Neural progenitor cell (in vitro differentiated cells): Measurements from ENCODE around the gene CCT2. TPM values are rescaled to one million over a fixed set of nuclear protein-coding genes. Genes with fewer than 3 reads are reported as not detected.

Experiments
- DNase-seq: peaks from one replicate; pipeline ENCODE4 v3.0.0-alpha.2; 2016; ENCODE audit warnings: low spot score
- H2AFZ ChIP-seq: fragments of 200-600 bp; sonication (generic); replicated peaks from 2 replicates; pipeline ENCODE4 v1.6.1; 2016; ENCODE audit warnings: antibody characterized with exemption
- H3F3A ChIP-seq: fragments of 200-600 bp; sonication (generic); 2 replicates; pipeline ENCODE4 v1.6.1; 2016; ENCODE audit warnings: antibody characterized with exemption, low read depth
- H3K27ac ChIP-seq: fragments of 200-600 bp; sonication (generic); 2 replicates; pipeline ENCODE4 v1.5.1; 2016; ENCODE audit warnings: mild to moderate bottlenecking
- H3K27me3 ChIP-seq: fragments of 200-600 bp; sonication (generic); 2 replicates; pipeline ENCODE4 v1.6.1; 2016; ENCODE audit warnings: mild to moderate bottlenecking, moderate library complexity
- H3K36me3 ChIP-seq: fragments of 200-600 bp; sonication (generic); 2 replicates; pipeline ENCODE4 v1.5.1; 2016
- H3K4me1 ChIP-seq: fragments of 200-600 bp; sonication (generic); 2 replicates; pipeline ENCODE4 v1.6.1; 2016; ENCODE audit warnings: mixed run types
- H3K4me2 ChIP-seq: fragments of 200-600 bp; sonication (generic); 2 replicates; pipeline ENCODE4 v1.6.1; 2016
- H3K4me3 ChIP-seq: fragments of 200-600 bp; sonication (generic); 2 replicates; pipeline ENCODE4 v1.5.1; 2016
- H3K79me2 ChIP-seq: fragments of 200-600 bp; sonication (generic); 2 replicates; pipeline ENCODE4 v1.6.1; 2016; ENCODE audit warnings: low read depth
- H3K9ac ChIP-seq: fragments of 200-600 bp; sonication (generic); 2 replicates; pipeline ENCODE4 v1.6.1; 2016
- H3K9me3 ChIP-seq: fragments of 200-600 bp; sonication (generic); 2 replicates; pipeline ENCODE4 v1.5.1; 2016; ENCODE audit warnings: low read depth
- H4K20me1 ChIP-seq: fragments of 200-600 bp; sonication (generic); 2 replicates; pipeline ENCODE4 v1.6.1; 2016; ENCODE audit warnings: low read depth
- H3K27ac Mint-ChIP-seq: 3 replicates; pipeline ENCODE4 v1.8.0; 2021; ENCODE audit warnings: mixed read lengths
- H3K27me3 Mint-ChIP-seq: 2 replicates; pipeline ENCODE4 v1.8.0; 2022; ENCODE audit warnings: low read depth, mild to moderate bottlenecking, inconsistent platforms, moderate library complexity, mixed read lengths; ENCODE audit not compliant: insufficient read depth
- H3K36me3 Mint-ChIP-seq: 3 replicates; pipeline ENCODE4 v1.8.0; 2021; ENCODE audit warnings: mixed read lengths
- H3K4me1 Mint-ChIP-seq: 3 replicates; pipeline ENCODE4 v1.8.0; 2021; ENCODE audit warnings: mixed read lengths
- H3K4me3 Mint-ChIP-seq: 3 replicates; pipeline ENCODE4 v1.8.0; 2021; ENCODE audit warnings: mild to moderate bottlenecking, moderate library complexity, mixed read lengths
- H3K9me3 Mint-ChIP-seq: 3 replicates; pipeline ENCODE4 v1.8.0; 2020; ENCODE audit warnings: mixed read lengths
- CTCF ChIP-seq: fragments of 200-600 bp; sonication (generic); IDR thresholded peaks from 2 replicates; pipeline ENCODE4 v1.5.1; 2017; ENCODE audit warnings: antibody characterized with exemption, mild to moderate bottlenecking
- EZH2 ChIP-seq: fragments of 200-600 bp; sonication (generic); IDR thresholded peaks from 2 replicates; pipeline ENCODE4 v1.6.1; 2017; ENCODE audit warnings: antibody characterized with exemption, mild to moderate bottlenecking, moderate library complexity
- EZH2phosphoT487 ChIP-seq: fragments of 200-600 bp; sonication (generic); IDR thresholded peaks from 2 replicates; pipeline ENCODE4 v1.6.1; 2017; ENCODE audit warnings: antibody characterized with exemption
- total RNA-seq: library from RNA; depleted of rRNA; stranded (reverse); fragments of >200 nt; gene quantifications from 2 replicates; pipeline ENCODE4 v1.2.3, GENCODE V29; 2015; ENCODE audit warnings: low replicate concordance

CCT2 gene
- total RNA-seq, 1 donor from 2014 or later, result 516 TPM

GRCh38 chr12:69620921-69621320, 35.7 kb downstream of the CCT2 start:
- no peaks in the 10 kb centered on the region for H3K79me2 ChIP-seq
- H4K20me1 ChIP-seq, result no peaks in the 10 kb centered on the region
- H2AFZ ChIP-seq, result no peak overlapping the region
- Mint-ChIP-seq H3K27me3 (peaks cover 5% of the 10 kb centered on the region), H3K4me1 (peaks cover 3% of the 10 kb centered on the region), H3K27ac (no peak overlapping the region), H3K36me3 (no peaks in the 10 kb centered on the region), H3K4me3 (no peak overlapping the region), H3K9me3 (no peaks in the 10 kb centered on the region)
- H3K36me3 ChIP-seq, result no peaks in the 10 kb centered on the region
- H3K27me3 ChIP-seq, result no peaks in the 10 kb centered on the region
- no peak overlapping the region for H3K4me2 ChIP-seq
- no peaks in the 10 kb centered on the region for H3K9me3 ChIP-seq
- no peak overlapping the region for H3K9ac ChIP-seq
- no peak overlapping the region for H3K4me3 ChIP-seq
- no peak overlapping the region for H3K27ac ChIP-seq
- no peak for DNase-seq
- no peaks in the 10 kb centered on the region for H3K4me1 ChIP-seq
- no peaks in the 10 kb centered on the region for H3F3A ChIP-seq
- TF ChIP-seq EZH2 (no peak), CTCF (no peak), EZH2phosphoT487 (no peak)

GRCh38 chr12:69621551-69621950, 36.3 kb downstream of the CCT2 start:
- H3K4me3 ChIP-seq, result no peak overlapping the region
- Mint-ChIP-seq H3K4me3 (no peak overlapping the region), H3K9me3 (no peaks in the 10 kb centered on the region), H3K27me3 (peaks cover 5% of the 10 kb centered on the region), H3K4me1 (peaks cover 3% of the 10 kb centered on the region), H3K27ac (no peak overlapping the region), H3K36me3 (no peaks in the 10 kb centered on the region)
- H3K9me3 ChIP-seq, result no peaks in the 10 kb centered on the region
- no peaks in the 10 kb centered on the region for H3F3A ChIP-seq
- H3K4me2 ChIP-seq, result no peak overlapping the region
- TF ChIP-seq CTCF, result no peak
- no peak for TF ChIP-seq EZH2
- no peak for TF ChIP-seq EZH2phosphoT487
- no peaks in the 10 kb centered on the region for H3K36me3 ChIP-seq
- H3K4me1 ChIP-seq, result no peaks in the 10 kb centered on the region
- H2AFZ ChIP-seq, result no peak overlapping the region
- no peak overlapping the region for H3K9ac ChIP-seq
- no peak for DNase-seq
- no peak overlapping the region for H3K27ac ChIP-seq
- no peaks in the 10 kb centered on the region for H3K79me2 ChIP-seq
- H3K27me3 ChIP-seq, result no peaks in the 10 kb centered on the region
- no peaks in the 10 kb centered on the region for H4K20me1 ChIP-seq

GRCh38 chr12:69623970-69624369, 38.7 kb downstream of the CCT2 start:
- no peaks in the 10 kb centered on the region for H3F3A ChIP-seq
- no peaks in the 10 kb centered on the region for H3K79me2 ChIP-seq
- no peak overlapping the region for H3K27ac ChIP-seq
- H2AFZ ChIP-seq, result no peak overlapping the region
- Mint-ChIP-seq H3K27ac (no peak overlapping the region), H3K36me3 (no peaks in the 10 kb centered on the region), H3K4me1 (peaks cover 3% of the 10 kb centered on the region), H3K27me3 (peaks cover 3% of the 10 kb centered on the region), H3K9me3 (no peaks in the 10 kb centered on the region), H3K4me3 (no peak overlapping the region)
- H4K20me1 ChIP-seq, result no peaks in the 10 kb centered on the region
- no peak overlapping the region for H3K4me3 ChIP-seq
- DNase-seq, result no peak
- no peaks in the 10 kb centered on the region for H3K4me1 ChIP-seq
- H3K36me3 ChIP-seq, result no peaks in the 10 kb centered on the region
- no peak for TF ChIP-seq CTCF
- no peak for TF ChIP-seq EZH2
- TF ChIP-seq EZH2phosphoT487, result no peak
- H3K27me3 ChIP-seq, result no peaks in the 10 kb centered on the region
- H3K9ac ChIP-seq, result no peak overlapping the region
- no peak overlapping the region for H3K4me2 ChIP-seq
- no peaks in the 10 kb centered on the region for H3K9me3 ChIP-seq
